ENCODE data around the gene DSCAM. TPM values are rescaled to one million over a fixed set of nuclear protein-coding genes. Genes with fewer than 3 reads are reported as not detected.

The DSCAM gene
- total RNA-seq, 1 experiment from 2014 or later: 0.33 TPM

DNA sequence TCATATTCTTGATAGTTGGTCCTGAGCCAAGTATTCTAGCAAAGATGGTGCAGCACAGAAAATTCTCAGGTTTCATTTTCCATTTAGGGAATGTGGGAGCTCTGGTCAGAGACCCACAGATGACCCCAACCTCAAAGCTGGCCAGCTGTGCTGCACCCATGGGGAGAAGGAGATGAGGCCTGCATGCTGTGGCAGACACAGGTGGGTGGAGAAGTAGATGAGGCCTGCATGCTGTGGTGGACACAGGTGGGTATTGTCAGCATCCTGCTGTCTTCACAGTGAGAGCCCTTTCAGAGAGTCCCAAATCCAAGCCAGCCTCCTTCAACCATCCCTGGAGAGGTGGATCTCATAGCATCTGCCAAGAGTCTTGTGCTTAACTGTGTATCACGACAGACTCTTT, 77.7 kb downstream of the DSCAM start:
- no peak for DNase-seq (ENCODE audit: unreplicated experiment)
- H3K27me3 Mint-ChIP-seq (ENCODE audit: insufficient read depth, unreplicated experiment): no peaks in the 10 kb centered on the region
- TF ChIP-seq, protein P1, sequence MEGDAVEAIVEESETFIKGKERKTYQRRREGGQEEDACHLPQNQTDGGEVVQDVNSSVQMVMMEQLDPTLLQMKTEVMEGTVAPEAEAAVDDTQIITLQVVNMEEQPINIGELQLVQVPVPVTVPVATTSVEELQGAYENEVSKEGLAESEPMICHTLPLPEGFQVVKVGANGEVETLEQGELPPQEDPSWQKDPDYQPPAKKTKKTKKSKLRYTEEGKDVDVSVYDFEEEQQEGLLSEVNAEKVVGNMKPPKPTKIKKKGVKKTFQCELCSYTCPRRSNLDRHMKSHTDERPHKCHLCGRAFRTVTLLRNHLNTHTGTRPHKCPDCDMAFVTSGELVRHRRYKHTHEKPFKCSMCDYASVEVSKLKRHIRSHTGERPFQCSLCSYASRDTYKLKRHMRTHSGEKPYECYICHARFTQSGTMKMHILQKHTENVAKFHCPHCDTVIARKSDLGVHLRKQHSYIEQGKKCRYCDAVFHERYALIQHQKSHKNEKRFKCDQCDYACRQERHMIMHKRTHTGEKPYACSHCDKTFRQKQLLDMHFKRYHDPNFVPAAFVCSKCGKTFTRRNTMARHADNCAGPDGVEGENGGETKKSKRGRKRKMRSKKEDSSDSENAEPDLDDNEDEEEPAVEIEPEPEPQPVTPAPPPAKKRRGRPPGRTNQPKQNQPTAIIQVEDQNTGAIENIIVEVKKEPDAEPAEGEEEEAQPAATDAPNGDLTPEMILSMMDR (IDR thresholded peaks at IDR 0.05; ENCODE audit: unreplicated experiment): no peak
- intact Hi-C loops (cut with micrococcal nuclease): no loop called here
- H3K9me3 Mint-ChIP-seq (ENCODE audit: unreplicated experiment): peaks cover 20% of the 10 kb centered on the region
- no peak overlapping the region for H3K27ac Mint-ChIP-seq (ENCODE audit: low read depth, unreplicated experiment)
- H3K4me3 Mint-ChIP-seq (ENCODE audit: unreplicated experiment): no peak overlapping the region
- POLR2A ChIA-PET: interaction anchor here (0.7 kb wide), 1 partner anchor 1197 kb away, joined by 3 read pairs; no protein-coding TSS in a partner anchor
- CTCF ChIA-PET: no interaction called here
- BruUV-seq (replicated peaks): no TSS peak
- H3K36me3 Mint-ChIP-seq (ENCODE audit: insufficient read depth, unreplicated experiment): no peaks in the 10 kb centered on the region
- no peaks in the 10 kb centered on the region for H3K4me1 Mint-ChIP-seq (ENCODE audit: insufficient read depth, unreplicated experiment)

- ChIA-PET POLR2A (no interaction called here), CTCF (no interaction called here)
- Mint-ChIP-seq H3K4me3 (ENCODE audit: unreplicated experiment) (no peak overlapping the region), H3K27me3 (ENCODE audit: insufficient read depth, unreplicated experiment) (no peaks in the 10 kb centered on the region), H3K27ac (ENCODE audit: low read depth, unreplicated experiment) (no peak overlapping the region), H3K9me3 (ENCODE audit: unreplicated experiment) (peaks cover 8% of the 10 kb centered on the region), H3K4me1 (ENCODE audit: insufficient read depth, unreplicated experiment) (no peaks in the 10 kb centered on the region), H3K36me3 (ENCODE audit: insufficient read depth, unreplicated experiment) (no peaks in the 10 kb centered on the region)
- BruUV-seq (replicated peaks): no TSS peak
- DNase-seq (ENCODE audit: unreplicated experiment): no peak
- intact Hi-C loops (cut with micrococcal nuclease): no loop called here
- TF ChIP-seq, protein P1 (IDR thresholded peaks at IDR 0.05; ENCODE audit: unreplicated experiment): no peak
Measured at GRCh38 chr21:40768056-40768455, 78.9 kb downstream of the DSCAM start.

DNA sequence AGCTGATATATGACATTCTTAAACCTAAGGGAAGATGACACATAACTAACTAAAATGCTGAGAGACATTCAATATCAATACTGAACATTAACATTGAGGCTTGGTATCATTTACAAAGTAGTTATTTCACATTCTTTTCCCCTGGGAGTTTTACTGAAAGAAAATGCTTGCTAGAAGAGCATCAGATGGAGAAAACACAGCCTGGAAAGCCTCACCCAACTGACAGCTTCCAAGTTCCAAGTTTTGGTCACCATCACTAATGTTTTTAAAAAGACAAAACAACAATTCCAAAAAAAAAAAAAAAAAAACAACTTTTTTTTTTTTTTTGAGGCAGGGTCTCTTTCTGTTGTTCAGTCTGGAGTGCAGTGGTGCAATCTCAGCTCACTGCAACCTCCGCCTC, 80.6 kb downstream of the DSCAM start:
- intact Hi-C loops (cut with micrococcal nuclease): no loop called here
- H3K27me3 Mint-ChIP-seq (ENCODE audit: insufficient read depth, unreplicated experiment): no peaks in the 10 kb centered on the region
- POLR2A ChIA-PET: no interaction called here

GRCh38 chr21:40765811-40766210, 81.1 kb downstream of the DSCAM start:
- Mint-ChIP-seq H3K4me1 (ENCODE audit: insufficient read depth, unreplicated experiment) (no peaks in the 10 kb centered on the region), H3K9me3 (ENCODE audit: unreplicated experiment) (peaks cover 16% of the 10 kb centered on the region), H3K4me3 (ENCODE audit: unreplicated experiment) (no peak overlapping the region), H3K27ac (ENCODE audit: low read depth, unreplicated experiment) (no peak overlapping the region), H3K27me3 (ENCODE audit: insufficient read depth, unreplicated experiment) (no peaks in the 10 kb centered on the region), H3K36me3 (ENCODE audit: insufficient read depth, unreplicated experiment) (no peaks in the 10 kb centered on the region)
- CTCF ChIA-PET: no interaction called here
- no peak for DNase-seq (ENCODE audit: unreplicated experiment)
- intact Hi-C loops (cut with micrococcal nuclease): no loop called here
- POLR2A ChIA-PET: no interaction called here
- BruUV-seq (replicated peaks): no TSS peak
- TF ChIP-seq, protein P1 (IDR thresholded peaks at IDR 0.05; ENCODE audit: unreplicated experiment): no peak

More for the DNA sequence above, 80.6 kb downstream of the DSCAM start:
- Mint-ChIP-seq H3K4me1 (ENCODE audit: insufficient read depth, unreplicated experiment) (no peaks in the 10 kb centered on the region), H3K4me3 (ENCODE audit: unreplicated experiment) (no peak overlapping the region), H3K27ac (ENCODE audit: low read depth, unreplicated experiment) (no peak overlapping the region), H3K9me3 (ENCODE audit: unreplicated experiment) (peaks cover 16% of the 10 kb centered on the region), H3K36me3 (ENCODE audit: insufficient read depth, unreplicated experiment) (no peaks in the 10 kb centered on the region)
- TF ChIP-seq, protein P1 (IDR thresholded peaks at IDR 0.05; ENCODE audit: unreplicated experiment): no peak
- no peak for DNase-seq (ENCODE audit: unreplicated experiment)
- CTCF ChIA-PET: no interaction called here
- no TSS peak for BruUV-seq (replicated peaks)

All from MCF 10A (cell line).